Stimulated activated CD8-positive, alpha-beta memory T cell treated with anti-CD3 and anti-CD28 coated beads, Interleukin-7, amount 100 ng/mL, for 1 hour (primary cell): ENCODE data around the gene MYO10.

Source experiments
- DNase-seq, 2 donors: peaks; one replicate each; pipeline ENCODE4 v3.0.0-alpha.2; 2020; ENCODE audit warnings: low read depth in 2 of 2

The MYO10 gene

DNA sequence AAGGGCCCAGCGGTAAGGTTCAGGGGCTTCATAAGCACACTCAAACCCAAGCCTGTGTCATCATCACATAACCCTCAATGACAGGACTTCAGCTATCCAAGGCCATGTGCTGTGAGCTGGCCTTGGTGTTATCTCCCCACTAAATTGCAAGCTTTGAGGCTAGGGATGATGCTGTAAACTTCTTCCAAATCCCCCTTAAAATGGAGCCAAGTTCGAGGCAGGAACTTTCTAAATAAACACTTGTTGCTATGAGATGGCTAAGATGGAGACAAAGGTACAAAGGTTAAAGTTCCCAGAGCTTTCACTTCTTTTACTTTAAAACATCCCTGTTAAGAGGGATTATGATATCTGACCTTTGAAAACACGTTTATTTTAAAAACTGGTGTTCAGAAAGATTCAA, 123.6 kb downstream of the MYO10 start:
- no peak for DNase-seq

DNA sequence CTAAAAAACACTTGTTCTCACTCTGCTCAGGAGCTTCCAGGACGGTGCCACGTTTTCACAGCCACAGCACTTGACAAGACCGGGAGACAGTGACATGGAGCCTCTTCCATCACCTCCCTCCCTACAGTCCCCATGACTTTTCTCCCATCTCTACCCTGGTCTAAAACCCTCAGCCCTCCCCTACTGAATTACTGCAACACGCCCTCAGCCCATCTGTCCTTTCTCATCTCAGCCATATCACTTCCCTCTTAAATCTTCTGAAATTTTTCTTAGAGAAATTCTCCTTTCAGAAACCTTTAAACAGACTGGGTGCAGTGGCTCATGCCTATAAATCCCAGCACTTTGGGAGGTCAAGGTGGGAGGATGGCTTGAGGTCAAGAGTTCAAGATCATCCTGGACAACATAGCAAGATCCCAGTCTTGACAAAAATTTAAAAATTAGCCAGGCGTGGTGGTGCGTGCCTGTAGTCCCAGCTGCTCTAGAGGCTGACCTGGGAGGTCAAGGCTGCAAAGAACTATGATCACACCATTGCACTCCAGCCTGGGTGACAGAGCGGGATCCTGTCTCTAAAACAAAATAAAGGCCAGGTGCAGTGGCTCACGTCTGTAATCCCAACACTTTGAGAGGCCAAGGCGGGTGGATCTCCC, 125.8 kb downstream of the MYO10 start:
- DNase-seq: no peak

DNA sequence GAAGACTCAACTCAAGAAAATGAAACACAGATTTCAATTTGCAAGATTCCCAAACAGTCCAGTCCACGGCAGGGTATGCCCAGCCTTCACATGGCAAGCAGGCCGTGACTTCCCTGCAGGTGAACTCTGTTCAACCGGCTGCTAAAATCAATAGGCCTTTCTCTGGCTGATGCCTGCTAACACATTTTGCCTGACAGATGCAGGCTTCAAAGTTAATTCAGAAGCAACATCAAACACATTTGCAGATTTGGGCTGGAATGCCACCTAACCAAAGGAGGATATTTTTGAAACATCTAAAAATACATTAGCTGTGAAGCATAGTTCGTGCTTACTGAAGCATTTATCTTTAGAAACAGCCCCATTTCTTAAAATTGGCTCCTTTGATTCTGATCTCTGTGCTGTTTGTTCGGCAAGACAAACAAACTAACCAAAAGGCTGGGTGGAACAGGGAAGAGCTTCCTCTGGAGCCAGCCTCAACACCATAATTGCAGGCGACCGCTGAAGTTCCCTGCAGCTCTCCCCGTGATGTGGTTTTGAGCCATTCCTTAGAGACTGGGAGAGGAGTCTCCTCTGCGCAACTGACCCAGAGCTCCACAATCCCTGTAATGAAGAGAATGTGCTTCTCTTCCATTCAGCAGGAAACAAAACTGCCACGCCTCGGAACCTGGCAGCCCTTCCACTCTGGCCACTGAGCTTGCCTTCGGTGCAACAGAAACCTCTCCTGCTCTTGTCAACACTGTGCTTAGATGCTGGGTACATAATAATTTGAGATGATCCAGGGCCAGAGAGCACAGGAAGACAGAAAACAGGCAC, 126.5 kb downstream of the MYO10 start:
- DNase-seq: no peak

DNA sequence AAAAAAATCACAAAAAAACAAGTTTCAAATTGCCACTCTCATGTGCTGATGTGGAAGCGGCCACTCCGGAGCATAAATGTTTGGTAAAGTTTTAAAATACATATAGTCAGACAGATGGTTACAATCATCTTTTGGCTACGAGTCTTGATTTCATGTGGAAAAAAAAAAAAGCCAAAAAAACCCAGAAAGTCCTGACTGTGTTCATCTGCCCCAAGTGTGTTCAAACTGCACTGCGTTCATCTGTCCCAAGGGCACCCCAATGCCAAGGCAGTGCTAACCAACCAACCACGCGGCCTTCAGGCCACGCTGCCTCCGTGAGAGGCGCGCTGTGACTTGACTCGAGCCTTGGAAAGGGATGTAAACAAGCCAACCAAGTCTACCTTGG, 127.1 kb downstream of the MYO10 start:
- DNase-seq: no peak

DNA sequence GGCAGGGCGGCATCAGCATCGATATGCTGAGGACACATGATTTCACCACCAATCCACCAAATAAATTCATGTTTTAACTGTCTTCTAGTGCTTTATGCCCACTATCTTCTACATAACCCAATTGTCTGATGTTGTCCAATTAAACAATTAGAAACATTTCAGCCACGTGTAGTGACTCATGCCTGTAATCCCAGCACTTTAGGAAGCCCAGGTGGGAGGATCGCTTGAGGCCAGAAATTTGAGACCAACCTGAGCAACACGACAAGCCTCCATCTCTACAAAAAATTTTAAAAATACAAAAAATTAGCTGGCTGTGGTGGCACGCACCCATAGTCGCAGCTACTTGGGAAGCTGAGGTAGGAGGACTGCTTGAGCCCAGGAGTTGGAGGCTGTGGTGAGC, 128.1 kb downstream of the MYO10 start:
- DNase-seq: no peak

DNA sequence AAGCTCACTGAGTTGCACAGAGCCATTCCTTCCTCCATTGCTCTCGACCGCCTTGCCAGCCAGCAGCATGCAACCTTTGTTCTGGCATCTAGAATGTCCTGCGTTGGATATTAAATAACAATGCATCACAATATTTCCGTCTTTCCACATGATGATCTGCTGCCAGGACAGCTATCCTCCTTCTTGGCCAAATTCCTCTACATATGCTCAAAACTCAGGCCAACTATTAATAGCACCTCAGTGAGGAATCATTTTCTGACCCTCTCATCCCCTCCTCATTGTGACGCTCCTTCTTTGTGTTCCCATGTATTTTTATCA, 128.6 kb downstream of the MYO10 start:
- no peak for DNase-seq

DNA sequence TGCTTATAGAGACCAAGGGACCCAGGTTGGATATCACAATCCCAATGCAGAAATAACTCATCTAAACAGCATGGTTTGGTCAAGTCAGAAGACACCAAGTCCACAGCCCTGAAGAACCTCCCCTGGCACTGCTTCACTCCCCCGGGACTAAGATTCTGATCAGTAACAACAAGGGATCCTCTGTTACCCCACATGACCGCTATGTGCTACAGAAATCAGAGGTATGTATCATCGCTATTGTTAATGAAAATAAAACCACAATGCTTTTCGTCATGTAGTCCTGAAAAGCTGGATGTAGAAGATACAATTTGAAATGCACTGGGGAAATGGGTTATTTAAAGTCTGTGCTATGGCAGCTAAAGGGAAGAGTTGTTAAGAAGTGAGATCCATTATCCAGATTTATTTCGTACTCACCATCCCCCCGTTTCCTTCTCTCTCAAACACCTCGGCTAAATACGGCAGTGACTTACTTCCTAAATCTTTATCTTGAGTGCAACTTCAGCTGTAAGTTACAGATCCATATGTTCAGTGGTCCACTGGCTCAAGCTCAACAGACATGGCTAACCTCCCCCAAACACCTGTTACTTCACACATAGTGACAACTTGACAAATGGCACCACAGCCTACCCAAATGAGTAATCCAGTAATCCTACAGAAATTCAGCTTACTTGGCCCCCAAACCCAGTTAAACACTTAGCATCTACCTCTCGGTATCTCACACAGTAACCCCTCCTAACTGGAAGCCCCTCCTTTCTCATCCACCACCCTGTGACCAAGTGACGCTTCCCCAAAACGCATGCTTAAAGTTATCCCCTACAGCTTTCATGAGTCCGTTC, 129.2 kb downstream of the MYO10 start:
- DNase-seq: no peak

DNA sequence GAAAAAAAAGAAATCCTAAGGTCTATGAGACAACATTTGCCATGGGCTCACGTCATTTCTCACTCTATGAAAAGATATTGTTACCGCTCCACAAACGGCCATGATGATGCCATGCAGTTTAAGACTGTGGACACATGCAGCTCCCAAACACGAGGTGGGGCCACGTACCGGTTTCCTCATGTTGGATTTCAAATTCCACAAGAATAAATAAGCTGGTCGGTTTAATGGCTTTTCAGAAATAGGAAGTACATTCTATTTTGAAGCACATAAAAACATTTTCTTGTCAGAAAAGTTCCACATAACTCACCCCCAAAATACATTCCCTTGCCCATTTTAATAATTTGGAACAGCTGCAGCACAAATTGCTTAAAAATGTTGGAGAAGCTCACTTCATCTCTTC, 130.6 kb downstream of the MYO10 start:
- DNase-seq: no peak

DNA sequence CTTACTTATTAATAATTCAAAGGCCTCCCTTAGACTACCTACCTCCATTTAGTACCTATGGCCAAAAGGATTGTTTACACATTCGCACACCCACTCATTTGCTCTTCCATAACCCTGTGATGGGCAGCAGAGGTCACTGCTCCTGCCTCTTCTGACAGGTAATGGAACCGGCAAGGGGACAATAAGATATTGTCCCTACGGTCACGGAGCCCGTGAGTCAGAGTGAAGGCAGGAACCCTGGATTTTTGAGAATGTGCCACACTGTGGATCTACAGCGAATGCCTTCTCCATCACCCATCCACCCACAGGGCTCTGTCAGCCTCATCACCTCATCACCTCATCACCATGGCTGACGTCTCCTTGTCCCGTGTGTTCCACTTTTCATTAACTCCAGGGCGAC, 132.3 kb downstream of the MYO10 start:
- no peak for DNase-seq

DNA sequence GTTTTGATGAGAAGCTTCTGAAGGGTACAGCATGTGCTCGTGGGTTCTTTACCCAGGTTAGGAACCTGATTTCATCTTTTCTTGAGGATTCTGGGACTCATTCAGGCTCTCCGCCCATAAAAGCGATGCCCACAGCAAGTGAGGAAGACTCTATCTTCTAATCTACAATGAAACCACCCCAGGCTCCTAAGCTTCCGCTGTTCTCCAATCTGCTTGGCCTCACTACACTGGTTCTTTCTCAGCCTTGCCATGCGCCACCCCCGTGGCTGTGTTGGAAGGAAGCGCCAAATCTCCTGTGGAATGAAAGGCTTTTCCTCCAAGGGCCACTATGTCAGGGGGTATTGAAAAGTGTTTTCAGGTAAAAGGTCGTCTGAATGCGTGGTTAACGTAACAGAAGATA, 135.6 kb downstream of the MYO10 start:
- DNase-seq: no peak

DNA sequence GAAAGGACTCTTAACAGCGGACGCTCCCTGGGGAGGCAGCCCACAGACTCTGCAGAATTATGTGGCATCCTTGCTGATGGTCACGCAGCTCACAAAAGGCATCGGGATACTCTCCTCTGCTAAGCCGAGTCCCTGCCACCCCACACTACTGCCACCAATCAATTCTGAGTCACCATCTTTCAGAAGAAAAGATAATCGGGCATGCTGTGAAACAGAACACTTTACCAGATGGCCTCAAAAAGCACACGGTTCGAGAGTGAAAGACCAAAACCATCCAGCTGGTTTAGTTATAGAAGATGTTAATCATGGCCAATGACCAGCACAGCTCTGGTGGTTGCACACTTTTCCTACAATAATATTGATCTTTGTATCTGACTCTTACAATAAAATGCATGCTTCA, 136.3 kb downstream of the MYO10 start:
- no peak for DNase-seq

DNA sequence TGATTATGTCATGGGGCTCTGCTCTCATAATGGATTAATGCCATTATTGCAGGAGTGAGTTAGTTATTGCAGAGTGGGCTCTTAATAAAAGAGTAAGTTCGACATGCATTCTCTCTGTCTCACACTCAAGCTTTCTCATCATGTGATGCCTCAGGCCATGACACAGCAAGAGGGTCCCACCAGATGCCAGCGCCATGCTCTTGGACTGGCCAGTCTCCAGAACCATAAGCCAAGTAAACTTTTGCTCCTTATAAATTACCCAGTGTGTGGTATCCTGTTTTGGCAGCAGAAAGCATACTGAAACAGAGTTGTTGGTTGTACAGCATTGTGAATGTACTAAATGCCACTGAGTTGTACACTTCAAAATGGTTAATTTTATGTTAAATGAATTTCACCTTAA, 138.1 kb downstream of the MYO10 start:
- DNase-seq: no peak

DNA sequence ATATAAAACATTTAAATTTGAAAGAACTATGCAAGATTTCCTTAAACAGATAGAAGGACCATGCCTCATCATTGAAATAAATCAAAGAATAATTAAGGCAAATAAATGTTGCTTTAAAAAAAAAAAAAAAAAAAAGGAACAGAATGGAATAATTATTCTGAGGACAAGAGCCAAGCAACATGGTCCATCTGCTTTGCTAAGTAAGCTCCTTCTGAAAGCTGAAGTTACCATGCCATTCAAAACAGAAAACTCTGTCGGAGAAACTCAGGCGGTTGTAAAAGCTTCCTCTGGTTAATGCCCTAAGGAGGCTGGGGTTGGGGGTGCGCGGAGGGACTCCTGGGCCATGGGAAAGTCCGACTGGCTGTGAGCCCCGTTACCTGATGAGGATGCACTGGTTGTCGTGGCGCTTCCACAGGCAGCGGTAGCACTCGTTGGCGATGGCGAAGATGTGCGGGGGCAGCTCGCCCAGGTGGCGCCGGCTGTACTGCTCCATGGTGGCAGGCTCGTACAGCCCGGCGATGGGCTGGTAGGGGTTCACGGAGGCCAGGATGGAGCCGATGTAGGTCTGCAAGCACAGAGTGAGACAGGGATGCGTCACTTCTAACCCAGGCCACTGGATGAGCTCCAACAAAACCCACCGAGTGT, 141.7 kb downstream of the MYO10 start:
- no peak for DNase-seq

DNA sequence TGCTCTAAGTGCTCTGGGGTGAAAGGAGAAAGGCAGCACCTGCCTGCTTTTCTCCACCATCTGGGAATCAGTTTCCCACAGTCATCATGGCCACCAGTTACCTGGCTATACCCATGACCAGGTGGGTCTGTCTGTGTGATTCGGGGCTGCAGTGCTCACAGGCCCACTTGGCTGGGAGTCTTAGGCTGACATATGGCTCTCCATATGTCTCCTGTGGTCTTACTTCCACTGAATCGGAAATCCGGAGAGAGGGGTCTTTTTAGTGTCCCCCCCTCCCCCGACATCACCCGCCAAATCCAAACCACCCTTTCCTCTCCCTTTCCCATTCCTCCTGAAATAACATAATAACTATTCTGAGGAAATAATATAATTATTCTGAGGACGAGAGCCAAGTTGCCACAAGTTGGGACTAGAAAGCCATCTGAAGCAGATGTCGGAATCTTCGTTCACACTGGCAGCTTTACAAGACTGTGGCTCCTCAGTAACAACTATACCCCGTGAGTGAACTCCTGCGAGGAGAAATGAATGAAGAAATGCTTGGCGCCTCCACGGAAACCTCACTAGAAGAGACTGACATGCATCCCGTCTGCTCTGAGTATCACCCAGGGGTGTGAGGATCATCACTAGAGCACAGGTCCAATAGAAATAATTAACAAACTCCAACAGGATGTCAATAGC, 143.4 kb downstream of the MYO10 start:
- no peak for DNase-seq

DNA sequence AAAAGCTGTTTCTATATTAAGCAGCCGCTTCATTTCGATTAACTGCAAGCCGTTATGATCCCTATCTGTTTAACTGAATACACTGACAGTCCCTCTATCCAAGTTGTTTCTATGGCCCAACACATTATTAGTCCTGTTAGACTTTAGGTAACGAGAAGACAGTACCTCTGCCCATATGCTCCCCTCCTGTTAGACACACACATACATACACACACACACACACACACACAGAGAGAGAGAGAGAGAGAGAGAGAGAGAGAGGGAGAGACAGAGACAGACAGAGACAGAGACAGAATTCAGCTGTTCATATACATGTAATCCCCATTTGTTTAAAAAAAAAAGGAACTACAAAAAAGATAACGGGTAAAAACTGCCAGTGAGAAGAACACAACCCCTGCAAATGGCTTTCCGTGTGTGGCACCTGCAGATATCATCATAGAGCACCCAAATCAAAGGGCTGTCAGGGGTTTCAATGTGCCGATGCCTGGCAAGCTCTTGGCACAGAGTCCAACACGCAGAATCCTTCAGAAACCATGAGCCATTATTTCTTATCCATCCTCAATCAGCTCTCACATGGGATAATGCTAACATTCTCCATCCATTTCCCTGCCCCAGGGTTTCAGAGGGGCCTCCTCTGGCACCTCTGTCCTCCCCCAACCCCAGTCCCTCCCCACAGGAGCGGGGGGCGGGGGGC, 144.0 kb downstream of the MYO10 start:
- no peak for DNase-seq

DNA sequence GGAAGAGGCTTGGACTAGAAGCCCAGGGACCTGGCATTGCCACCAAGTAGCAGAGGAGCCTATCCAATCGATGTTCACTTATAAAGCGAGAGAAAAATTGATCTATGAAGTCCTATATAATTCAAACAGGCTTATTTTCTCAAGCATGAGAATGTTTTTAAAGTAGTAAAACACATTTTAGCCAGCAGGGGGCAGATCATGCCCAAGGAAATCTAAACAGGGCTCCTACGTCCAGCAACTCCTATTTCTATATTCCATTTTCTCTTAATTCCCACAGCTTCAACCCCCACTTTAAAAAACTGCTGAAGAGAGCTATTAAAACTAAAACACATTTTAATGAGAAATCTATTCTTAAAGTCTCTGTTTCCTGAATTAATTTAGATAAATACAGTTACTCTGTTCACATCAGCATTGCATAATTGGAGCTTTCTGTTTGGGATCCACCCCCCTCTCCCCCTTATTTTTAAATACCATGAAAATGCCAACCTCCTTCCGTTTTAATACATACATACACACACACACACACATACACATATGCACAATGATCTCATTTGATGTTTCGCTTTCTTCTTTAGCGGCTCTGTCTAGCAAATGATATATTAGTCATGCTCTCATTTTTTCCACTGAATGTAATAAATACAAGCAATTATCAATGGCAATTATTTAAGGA, 144.9 kb downstream of the MYO10 start:
- no peak for DNase-seq

DNA sequence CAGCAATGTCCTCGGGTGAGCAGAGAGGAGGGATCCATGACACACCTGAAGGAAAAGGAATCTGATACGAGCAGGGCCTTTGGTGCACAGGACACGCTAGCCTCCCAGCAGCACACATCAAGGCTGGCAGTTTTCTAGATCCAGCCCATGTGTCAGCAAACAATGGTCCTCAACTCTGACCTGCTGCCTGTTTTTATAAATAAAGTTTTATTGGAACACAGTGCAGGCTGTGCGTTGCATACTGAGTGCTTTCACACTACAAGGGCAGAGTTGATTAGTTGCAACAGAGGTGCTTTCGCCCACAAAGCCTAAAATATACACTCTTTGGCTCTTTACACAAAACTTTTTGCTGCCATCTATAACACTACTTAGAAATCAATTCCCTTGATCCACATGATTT, 147.1 kb downstream of the MYO10 start:
- DNase-seq: no peak

DNA sequence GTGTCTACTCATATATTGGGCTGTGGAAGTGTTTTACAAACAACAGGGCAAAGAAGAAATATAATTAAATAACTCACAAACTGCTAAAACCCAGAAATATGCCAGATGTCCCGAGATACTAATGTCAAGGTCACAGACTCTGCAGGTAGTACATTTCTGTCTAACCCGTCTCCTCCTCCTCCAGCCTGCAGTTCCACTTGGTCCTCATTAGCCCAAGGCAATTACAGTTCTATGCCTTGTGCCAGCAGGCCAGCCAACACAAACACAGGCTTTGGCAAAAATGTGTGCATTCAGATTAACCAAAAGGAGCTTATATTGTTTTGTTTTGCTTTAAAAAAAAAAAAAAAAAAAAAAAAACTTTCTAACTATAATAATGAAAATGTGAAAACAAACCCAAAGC, 148.8 kb downstream of the MYO10 start:
- no peak for DNase-seq

DNA sequence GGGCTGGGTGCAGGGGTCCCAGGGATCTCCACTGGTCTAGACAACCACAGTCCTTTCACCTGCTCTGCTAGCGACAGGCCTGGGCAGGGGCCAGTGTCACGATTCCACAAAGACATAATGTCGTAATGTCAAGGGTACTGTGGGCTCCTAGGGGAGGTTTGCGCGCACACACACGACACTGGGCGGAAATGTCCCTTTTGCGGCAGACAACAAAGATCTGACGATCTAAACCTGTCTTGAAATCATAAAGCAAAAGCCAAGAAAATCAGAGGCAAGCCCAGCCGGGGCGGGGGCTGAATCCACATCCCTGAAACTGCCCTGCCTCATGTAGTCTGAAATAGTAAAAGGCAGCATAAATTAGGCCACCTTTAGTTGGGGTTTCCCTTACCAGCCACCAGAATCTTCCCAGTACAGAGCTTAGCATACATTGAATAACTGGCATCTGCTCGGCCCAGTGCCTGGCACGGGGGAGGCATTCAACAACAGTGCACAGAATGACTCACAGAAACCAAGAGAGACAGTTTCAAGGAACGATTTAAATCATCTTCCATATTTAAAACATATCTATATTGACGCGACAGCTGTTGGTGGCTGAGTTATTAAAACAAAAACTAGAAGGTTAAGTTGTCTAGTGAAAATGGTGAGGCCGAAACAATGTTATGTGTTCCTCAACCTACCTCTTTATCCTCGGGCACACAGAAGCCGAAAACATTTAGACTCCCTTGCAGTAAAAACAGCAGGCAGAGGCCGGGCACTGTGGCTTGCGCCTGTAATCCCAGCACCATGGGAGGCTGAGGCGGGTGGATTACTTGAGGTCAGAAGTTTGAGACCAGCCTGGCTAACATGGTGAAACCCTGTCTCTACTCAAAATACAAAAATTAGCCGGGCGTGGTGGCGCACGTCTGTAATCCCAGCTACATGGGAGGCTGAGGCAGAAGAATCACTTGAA, 151.0 kb downstream of the MYO10 start:
- no peak for DNase-seq

DNA sequence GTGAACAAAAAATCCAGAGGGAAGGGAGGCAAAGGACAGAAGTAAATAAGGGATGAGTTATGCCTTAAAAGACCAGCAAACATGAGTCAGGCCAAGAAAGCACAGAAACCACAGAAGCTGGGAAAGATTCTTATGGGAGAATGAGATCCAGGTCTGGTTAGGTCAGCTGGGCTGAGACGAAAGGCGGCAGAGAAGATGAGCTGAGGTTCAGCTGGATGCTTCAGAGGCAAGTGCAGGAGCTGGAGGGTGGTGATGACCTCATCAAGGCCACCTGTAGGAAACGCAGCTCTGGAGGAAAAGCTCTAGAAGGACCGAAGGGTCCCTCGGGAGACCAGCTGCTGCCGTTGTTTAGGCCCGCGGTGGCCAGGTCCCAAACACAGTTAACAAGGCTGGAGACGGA, 152.0 kb downstream of the MYO10 start:
- no peak for DNase-seq
